OCI-LY7 (cell line): ENCODE data around the gene PGBD2.
"Not testable (repeated sequence)": the region's sequence is repeated elsewhere in the genome, so short reads cannot be mapped to it uniquely, and the experiment has no call there.

ENCODE experiments used
- EZH2phosphoT487 ChIP-seq: fragments of 200-600 bp; sonication (generic); IDR thresholded peaks from 2 replicates; pipeline ENCODE4 v1.6.1; 2018; ENCODE audit warnings: low read depth, borderline replicate concordance, mild to moderate bottlenecking, mixed run types, antibody characterized with exemption, low read length, moderate library complexity, mixed read lengths
- TF ChIP-seq, protein P1 (sequence below): fragments of 200-600 bp; sonication (generic); conservative IDR thresholded peaks from 2 replicates; pipeline ENCODE4 v1.5.1; 2014; ENCODE audit warnings: mild to moderate bottlenecking, antibody characterized with exemption, low read length, moderate library complexity, mixed read lengths

- TF ChIP-seq, protein P1, sequence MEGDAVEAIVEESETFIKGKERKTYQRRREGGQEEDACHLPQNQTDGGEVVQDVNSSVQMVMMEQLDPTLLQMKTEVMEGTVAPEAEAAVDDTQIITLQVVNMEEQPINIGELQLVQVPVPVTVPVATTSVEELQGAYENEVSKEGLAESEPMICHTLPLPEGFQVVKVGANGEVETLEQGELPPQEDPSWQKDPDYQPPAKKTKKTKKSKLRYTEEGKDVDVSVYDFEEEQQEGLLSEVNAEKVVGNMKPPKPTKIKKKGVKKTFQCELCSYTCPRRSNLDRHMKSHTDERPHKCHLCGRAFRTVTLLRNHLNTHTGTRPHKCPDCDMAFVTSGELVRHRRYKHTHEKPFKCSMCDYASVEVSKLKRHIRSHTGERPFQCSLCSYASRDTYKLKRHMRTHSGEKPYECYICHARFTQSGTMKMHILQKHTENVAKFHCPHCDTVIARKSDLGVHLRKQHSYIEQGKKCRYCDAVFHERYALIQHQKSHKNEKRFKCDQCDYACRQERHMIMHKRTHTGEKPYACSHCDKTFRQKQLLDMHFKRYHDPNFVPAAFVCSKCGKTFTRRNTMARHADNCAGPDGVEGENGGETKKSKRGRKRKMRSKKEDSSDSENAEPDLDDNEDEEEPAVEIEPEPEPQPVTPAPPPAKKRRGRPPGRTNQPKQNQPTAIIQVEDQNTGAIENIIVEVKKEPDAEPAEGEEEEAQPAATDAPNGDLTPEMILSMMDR = not testable (repeated sequence)
- not testable (repeated sequence) for TF ChIP-seq EZH2phosphoT487
These were observed 39.4 kb downstream of the PGBD2 start for GRCh38 chr1:248945453-248945852.
